Measurements from ENCODE around the gene LBR.
"Not testable (repeated sequence)": the region's sequence is repeated elsewhere in the genome, so short reads cannot be mapped to it uniquely, and the experiment has no call there.

Gene LBR

GRCh38 chr1:225427235-225428067 is at the start of gene LBR:
Gene LBR, minus strand, starts transcription at chr1:225428038. Its CDS starts 3,963 bp downstream, at chr1:225424075.
- peak; percentile 5 for DNase-seq (ENCODE audit: low spot score)

DNA sequence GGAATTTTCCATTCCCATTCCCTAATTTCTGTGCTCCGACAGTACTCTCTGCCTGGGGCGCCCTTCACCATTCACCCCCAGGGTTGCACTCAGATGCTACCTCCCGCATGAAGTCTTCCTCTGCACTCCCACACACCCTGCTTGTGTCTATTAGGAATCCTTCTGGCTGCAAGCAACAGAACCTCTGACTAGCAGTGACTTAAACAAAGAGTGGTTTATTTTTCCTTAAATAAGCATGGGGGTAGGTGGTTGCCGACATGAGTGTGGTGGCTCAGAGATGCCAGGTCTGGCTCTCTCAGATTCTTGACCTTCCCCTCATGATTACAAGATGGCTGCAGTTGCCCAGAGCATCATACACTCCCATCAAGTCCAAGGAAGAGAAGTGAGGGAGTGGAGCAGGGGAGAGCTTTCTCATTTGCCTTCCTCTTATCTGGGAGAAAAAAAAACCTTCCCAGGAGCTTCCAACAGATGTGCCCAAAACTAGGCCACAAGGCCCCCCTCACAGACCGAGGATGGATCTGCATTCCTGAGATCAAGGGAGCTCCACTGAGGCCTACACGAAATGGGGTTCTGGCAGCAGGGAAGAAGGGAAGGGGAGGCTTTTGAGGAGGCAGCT is 49.6 kb upstream of the LBR start:
- no peak for DNase-seq (ENCODE audit: low spot score)

GRCh38 chr1:225476538-225476988 is 48.7 kb upstream of the LBR start:
- DNase-seq (ENCODE audit: low spot score): no peak

DNA sequence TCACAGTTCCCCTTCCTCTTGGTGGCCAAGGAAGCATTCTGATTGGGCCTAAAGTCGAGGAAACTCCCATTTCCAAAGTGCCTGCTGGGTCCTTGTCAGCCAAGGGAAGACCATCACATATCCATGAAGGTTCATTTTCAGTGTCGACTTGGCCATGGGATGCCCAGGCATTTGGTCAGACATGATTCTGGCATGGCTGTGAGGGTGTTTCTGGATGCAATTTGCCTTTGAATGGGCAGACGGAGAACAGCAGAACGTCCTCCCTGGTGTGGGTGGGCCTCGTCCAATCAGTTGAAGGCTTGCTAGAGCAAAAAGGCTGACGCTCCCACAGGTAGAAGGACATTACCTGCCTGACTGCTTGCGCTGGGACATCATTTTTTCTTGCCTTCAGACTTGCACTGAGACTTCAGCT is 48.3 kb upstream of the LBR start:
- no peak for DNase-seq (ENCODE audit: low spot score)

GRCh38 chr1:225474986-225475820 is 47.4 kb upstream of the LBR start:
- DNase-seq (ENCODE audit: low spot score): peak; percentile 52

- DNase-seq (ENCODE audit: low spot score): no peak
Observed at GRCh38 chr1:225474439-225474985, 46.7 kb upstream of the LBR start.

DNA sequence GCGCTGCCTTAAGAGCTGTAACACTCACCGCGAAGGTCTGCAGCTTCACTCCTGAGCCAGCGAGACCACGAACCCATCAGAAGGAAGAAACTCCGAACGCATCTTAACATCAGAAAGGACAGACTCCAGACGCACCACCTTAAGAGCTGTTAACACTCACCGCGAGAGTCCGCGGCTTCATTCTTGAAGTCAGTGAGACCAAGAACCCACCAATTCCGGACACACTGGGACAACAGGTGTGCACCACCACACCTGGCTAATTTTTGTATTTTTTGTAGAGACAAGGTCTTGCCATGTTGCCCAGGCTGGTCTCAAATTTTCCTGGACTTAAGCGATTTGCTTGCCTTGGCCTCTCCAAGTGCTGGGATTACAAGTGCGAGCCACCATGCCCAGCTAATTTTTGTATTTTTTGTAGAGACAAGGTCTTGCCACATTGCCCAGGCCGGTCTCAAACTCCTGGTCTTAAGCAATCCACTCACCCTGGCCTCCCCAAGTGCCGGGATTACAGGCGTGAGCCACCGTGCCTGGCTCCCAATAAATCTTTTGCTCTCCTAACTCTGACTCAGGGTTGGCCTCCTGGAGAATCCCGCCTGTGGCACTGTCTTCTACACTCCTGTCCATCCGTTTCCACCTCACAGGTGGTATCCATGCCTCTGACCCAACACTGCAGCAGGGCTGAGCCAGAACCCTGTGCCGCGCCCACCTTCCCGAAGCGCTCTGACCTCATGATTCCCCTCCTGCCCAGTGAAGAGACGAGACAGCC is 46.0 kb upstream of the LBR start:
- not testable (repeated sequence) for DNase-seq (ENCODE audit: low spot score)

DNA sequence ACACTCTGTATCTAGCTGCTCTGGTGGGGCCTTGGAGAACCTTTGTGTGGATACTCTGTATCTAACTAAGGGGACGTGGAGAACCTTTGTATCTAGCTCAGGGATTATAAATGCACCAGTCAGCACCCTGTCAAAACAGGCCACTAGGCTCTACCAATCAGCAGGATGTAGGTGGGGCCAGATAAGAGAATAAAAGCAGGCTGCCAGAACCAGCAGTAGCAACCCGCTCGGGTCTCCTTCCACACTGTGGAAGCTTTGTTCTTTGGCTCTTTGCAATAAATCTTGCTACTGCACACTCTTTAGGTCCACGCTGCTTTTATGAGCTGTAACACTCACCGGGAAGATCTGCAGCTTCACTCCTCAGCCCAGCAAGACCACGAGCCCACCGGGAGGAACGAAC is 45.4 kb upstream of the LBR start:
- peak; percentile 27 for DNase-seq (ENCODE audit: low spot score)

GRCh38 chr1:225471453-225472301 is 43.8 kb upstream of the LBR start:
- DNase-seq (ENCODE audit: low spot score): no peak

DNA sequence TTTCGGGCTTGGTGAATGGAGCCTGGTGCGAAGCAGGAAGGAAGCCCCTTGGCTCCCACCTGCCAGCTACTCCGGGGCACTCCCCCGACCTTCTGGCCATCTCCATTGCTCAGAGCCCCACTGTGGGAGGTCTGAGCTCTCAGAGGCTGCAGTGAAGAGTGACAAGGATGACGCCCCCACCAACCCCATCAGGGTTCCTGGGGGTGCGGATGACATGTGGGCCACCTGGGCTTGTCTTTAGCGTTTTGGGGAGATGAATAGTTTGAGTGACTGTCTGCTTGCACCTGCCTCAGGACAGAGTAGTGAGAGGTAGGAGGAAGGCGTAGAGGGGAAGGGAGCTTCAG is 43.2 kb upstream of the LBR start:
- DNase-seq (ENCODE audit: low spot score): no peak

DNA sequence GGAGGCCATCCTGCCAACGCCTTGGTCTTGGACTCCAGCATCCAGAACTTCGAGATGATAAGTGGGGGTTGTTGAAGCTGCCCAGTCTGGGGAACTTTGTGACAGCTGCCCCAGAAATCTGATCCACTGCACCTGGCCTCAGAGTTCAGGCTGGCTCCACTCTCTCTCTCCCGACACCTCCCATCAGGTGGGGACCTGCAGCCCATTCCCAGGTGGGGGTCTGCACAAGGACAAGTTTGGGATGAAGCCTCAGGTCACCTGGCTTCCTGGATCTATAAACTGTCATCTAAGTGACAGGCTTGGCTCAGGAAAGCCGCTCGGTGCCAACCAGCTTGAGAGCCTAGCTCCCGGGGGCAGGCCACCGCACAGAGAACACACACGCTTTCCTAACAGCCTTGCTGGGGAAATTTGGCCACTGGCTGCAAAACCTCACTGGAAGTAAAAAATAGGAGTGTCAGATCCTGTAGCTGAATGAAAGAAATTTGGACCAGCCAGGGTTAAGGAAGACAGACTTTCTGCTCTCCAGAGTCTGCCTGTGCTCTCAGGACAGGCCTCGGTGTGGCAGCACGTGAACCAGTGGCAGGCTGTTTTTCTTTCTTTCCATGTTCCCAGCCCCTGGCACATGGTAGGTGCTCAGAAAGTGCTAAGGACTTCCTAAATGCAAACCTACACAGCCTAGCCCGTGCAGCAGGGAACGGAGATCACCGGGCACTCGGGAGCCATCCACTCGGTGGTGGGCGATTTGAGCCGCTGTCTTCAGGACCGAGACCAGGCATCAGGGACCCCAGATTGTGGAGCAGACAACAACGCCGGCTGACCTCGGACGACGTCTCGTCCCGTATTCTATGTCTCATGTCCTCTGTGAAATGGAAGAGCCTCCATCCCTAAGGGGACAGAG is 42.6 kb upstream of the LBR start:
- DNase-seq (ENCODE audit: low spot score): no peak

DNA sequence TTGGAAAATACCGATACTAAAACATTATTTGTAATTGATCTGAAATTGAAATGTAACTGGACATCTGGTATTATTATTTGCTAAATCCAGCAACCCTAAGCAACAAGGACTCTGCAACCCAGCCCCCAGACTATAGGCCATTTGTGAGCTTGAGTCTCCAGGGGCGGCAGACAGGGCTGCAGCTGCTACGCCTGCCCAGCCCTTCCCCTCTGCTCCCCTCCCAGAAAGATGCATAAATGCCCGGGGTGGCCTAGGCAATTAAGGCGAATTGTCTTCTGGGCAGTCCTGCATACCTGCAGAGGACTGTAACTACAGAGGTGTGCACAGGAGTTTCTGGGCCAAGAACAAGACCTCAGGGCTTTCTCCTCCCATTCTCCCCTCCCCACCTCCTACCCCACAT is 41.2 kb upstream of the LBR start:
- no peak for DNase-seq (ENCODE audit: low spot score)

- DNase-seq (ENCODE audit: low spot score): no peak
Observed at GRCh38 chr1:225468270-225469020, 40.6 kb upstream of the LBR start.

DNA sequence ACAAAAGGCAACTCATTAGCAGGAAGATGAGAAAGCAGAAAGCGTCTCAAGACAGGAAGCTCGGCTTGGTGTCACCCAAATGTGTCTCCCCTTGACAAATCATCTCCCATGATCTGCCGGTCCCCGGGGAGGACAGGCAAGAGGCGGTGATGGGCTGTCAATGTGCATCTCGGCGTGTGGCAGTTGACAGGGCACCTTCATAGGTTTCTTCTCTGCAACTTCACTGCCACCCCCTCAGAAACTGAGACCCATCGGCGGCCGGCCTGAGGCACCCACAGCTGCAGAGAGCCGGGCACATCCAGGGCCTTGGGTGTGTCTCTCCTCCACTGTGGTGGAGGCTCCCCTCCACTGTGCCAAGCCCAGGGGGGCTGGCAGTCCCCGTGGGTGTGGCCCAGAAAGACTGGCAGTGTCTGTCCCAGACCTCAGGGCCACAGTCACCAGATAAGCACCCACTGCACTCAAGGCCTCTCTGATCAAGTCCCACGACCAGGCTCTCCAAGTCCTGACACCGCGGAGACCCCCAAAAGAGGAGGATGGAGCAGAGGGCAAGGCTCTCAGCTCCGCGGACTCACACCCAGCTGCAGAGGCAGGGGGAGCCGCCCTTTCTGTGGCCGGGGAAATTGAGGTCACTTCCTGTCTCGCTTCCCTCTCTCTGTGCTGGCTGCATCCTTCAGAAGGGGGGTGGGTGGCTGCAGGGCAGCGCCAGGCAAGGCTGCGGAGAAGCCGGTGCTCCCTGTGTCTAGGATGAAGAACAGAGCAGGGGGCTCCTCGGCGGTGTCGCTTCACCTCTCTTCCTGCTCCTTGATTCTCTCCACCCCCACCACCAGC is 39.6 kb upstream of the LBR start:
- DNase-seq (ENCODE audit: low spot score): peak; percentile 87

- DNase-seq (ENCODE audit: low spot score): no peak
Observed at GRCh38 chr1:225466848-225467192, 39.0 kb upstream of the LBR start.

GRCh38 chr1:225465793-225466517 is 38.1 kb upstream of the LBR start:
- DNase-seq (ENCODE audit: low spot score): no peak
